ENCODE results near the gene TMEM174.
"Not testable (repeated sequence)": the region's sequence is repeated elsewhere in the genome, so short reads cannot be mapped to it uniquely, and the experiment has no call there.

DNA sequence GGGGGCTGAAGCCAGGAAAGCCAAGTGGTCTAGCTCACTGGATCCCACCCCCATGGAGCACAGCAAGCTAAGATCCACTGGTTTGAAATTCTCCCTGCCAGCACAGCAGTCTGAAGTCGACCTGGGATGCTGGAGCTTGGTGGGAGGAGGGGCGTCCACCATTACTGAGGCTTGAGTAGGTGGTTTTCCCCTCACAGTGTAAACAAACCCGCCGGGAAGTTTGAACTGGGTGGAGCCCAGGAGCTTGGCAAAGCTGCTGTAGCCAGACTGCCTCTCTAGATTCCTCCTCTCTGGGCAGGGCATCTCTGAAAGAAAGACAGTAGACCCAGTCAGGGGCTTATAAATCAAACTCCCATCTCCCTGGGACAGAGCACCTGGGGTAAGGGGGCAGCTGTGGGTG lies 34.2 kb downstream of the TMEM174 start:
- TF ChIP-seq, protein P1, sequence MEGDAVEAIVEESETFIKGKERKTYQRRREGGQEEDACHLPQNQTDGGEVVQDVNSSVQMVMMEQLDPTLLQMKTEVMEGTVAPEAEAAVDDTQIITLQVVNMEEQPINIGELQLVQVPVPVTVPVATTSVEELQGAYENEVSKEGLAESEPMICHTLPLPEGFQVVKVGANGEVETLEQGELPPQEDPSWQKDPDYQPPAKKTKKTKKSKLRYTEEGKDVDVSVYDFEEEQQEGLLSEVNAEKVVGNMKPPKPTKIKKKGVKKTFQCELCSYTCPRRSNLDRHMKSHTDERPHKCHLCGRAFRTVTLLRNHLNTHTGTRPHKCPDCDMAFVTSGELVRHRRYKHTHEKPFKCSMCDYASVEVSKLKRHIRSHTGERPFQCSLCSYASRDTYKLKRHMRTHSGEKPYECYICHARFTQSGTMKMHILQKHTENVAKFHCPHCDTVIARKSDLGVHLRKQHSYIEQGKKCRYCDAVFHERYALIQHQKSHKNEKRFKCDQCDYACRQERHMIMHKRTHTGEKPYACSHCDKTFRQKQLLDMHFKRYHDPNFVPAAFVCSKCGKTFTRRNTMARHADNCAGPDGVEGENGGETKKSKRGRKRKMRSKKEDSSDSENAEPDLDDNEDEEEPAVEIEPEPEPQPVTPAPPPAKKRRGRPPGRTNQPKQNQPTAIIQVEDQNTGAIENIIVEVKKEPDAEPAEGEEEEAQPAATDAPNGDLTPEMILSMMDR (conservative IDR thresholded peaks at IDR 0.05; ENCODE audit: low read length), result not testable (repeated sequence)
- TF ChIP-seq EZH2phosphoT487 (IDR thresholded peaks at IDR 0.05; ENCODE audit: borderline replicate concordance, low read depth, low read length), result not testable (repeated sequence)

Data from OCI-LY7 (cell line).